HG03457 (cell line): ENCODE results near the gene HDAC5.
A peak's percentile ranks its signal among the peaks of the same experiment; 100 is the strongest.
"Not testable (repeated sequence)": the region's sequence is repeated elsewhere in the genome, so short reads cannot be mapped to it uniquely, and the experiment has no call there.

Source experiments
- ATAC-seq: cut with Tn5 transposase; IDR thresholded peaks from one replicate; pipeline ENCODE4 v1.9.1; 2021; ENCODE audit warnings: moderate number of reproducible peaks; ENCODE audit not compliant: unreplicated experiment

HDAC5 gene

DNA sequence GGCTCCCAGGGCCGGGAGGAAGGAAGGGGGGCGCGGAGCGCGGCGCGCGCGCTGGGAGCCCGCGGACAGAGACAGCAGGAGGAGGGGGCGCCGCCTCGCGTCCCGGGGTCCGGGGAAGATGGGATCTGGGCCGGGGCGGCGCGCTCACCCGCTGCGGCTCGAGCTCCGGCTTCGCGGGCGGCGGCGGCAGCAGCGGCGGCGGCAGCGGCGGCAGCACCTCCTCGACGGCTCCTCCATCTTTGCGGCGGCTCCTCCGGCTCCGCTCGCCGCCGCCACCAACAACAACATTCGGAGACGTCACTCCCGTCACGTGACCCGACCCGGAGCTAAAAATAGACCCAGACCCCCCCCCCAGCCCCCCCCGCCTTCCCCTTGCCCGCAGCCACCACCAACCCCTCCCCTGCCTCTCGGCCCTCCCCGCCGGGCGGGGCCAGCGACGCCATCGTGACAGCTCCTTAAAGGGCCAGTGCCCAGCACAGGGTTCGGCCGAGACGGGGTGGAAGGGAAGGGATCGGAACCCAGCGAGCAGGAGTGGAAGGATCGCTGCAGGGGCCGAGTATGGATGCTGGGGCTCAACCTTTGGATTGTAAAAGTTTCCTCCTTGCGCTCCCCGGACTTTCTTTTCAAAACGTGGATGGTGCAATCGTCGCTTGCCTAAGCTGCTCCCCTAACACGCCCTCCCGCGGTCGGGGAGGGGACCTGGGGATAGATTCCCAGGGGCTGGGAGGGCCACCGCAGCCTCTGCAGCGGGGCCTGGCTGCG is at the start of gene HDAC5:
Gene HDAC5, minus strand, starts transcription at position 286 of the 762 bp plus-strand sequence. CDS start 6,126 bp downstream, outside the sequence.
- peak; percentile 82 for ATAC-seq

DNA sequence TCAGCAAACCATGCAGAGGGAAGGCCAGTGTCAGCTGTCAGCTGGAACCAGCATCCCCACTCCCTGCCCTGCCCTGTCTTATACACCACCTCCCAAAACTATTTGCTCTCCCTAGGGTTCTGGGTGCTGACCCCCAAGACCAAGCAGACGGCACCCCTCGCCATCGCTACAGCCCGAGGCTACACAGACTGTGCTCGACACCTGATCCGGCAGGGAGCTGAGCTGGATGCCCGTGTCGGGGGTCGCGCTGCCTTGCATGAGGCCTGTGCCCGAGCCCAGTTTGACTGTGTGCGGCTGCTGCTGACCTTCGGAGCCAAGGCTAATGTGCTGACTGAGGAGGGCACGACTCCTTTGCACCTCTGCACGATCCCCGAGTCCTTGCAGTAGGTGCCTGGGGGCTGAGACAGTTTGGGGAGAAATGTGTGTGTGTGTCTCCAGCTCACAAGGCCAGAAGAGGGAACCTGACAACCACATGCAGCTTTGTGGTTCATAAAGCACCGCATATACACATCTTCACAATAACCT is 48.6 kb upstream of the HDAC5 start:
- no peak for ATAC-seq

DNA sequence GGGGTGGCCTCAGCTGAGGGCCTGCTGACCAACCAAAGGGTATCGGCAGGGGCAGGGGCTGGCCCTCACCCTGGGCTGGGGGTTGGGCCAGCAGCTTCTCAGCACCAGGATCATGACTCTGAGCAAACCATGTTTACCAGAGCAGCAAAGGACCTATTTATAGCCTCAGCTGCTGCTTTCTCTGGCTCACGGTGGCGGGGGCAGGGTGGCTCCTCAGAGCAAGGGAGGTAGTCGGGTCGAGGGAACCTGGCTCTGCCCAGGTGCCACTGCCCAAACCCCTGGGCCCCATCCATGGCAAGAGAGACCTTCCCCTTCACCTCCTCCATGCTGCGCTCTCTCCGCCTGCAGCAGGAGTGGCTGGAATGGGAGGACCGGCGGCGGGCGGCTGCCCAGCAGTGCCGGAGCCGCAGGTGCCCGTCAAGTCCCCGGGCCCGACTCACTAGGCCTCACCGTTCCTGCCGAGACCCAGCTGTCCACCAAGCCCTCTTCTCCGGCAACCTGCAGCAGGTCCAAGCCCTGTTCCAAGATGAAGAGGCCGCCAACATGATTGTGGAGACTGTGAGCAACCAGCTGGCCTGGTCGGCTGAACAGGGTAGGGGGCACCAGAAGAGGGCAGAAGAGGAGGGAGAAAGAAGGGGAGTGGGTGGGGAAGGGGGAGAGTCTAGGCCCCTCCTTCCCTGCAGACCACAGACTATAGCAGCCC is 47.2 kb upstream of the HDAC5 start, which contains the start of gene ASB16:
Gene ASB16, plus strand, starts transcription at position 206 of the 703 bp plus-strand sequence. Its CDS starts 86 bp downstream, at position 292.
- no peak for ATAC-seq

DNA sequence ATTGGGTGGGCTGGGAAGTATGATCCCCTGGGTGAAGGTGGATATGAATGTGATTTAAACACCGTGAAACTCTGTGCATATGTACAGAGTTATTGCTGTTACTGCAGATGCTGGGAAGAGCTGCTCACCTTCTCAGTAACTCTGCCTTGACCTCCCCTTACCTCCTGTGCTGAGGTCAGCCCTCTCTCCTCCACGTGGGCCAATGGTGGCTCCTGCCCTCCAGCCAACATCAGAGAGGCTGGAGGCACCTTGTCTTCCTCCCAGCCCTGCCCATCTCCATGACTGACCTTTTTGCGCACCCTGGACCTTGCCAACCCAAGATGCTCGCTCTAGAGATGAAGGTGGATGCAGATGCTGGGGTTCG is 46.7 kb upstream of the HDAC5 start:
- ATAC-seq = no peak

DNA sequence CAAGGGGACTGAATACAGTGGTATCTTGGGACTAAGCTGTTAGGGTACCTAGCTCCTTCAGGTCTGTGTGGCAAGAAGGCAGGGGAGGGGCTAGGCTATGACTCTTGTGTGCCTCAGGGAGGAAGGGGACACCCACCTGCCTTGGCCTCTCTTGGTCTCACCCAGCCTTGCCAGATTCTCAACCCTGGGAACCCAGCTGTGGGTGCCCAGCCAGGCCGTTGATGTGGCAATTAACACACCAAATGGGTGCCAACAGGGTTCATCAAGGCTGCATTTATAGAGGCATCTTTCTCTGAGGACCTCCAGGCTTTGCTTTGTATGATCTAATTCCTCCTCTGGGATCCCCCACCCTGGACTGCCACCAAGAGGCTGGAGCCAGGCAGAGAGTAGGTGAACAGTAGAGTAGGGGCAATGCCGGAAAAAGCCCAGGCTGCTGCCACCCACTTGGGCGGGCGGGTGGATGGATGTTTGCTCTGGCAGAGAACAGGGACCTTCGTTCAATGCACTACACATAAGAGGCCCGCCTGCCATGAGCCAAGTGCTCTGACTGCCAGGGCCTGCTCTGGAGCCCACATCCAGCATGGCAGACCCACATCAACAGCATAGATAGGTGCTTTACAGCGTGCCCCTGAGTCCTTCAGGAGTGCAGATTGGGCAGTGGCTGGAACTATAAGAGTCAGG is 43.9 kb upstream of the HDAC5 start:
- no peak for ATAC-seq

DNA sequence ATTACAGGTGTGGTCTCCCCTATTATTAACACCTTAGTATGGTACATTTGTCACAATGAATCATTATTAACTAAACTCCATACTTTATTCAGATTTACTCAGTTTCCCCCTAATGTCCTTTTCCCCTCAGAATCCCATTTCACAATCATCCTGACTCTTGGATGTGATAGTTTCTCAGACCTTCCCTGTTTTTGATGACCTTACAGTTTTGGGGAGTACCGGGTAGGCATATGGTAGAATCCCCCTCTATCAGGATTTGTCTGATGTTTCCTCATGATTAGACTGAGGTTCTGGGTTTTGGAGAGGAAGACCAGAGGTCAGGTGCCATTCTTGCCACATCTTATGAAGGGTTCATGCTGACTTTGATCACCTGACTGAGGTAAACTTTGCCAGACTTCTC is 41.0 kb upstream of the HDAC5 start:
- ATAC-seq = no peak

DNA sequence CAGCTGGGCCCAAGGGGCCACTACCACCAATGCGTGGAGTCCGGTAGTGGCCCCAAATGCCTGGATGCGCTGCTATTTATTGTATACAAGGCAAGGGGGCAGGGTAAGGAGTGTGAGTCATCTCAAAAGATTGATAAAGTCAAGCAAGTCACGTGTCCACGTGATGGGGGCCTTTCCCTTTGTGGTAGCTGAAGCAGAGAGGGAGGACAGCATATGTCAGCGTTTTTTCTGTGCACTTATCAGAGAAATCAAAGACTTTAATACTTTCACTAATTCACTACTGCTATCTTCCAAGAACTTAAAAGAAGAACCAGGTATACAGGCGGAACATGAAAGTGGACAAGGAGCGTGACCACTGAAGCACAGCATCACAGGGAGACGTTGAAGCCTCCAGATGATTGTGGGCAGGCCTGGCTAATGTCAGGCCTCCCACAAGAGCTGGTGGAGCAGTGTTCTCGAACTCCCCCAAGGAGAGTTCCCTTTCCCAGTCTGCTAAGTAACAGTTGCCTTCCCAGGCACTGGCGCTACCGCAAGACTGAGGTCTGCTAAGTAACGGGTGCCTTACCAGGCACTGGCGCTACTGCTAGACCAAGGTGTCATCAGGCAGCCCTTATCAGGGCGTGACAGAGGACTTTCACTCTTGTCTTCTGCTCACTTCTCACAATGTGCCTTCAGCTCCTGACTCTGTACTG is 36.2 kb upstream of the HDAC5 start:
- ATAC-seq = no peak

DNA sequence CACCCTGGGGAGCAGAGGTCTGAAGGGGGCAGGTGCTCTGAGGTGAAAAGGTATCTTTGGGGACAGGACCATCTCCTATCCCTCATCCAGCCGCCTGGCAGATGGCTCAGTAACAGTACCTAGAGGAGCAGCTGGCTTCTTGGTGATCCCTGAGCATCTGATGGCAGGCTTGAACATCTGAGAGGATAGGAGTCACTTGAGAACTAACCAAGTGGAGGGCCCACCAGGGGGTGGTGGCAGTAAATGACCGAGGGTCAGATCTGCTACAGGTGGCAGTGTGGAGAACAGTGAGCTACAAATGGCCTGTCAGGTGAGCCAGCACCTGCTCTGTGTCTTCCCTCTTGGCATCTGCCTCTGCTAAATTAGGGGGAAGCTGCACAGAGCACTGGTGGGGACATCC is 32.0 kb upstream of the HDAC5 start:
- no peak for ATAC-seq

DNA sequence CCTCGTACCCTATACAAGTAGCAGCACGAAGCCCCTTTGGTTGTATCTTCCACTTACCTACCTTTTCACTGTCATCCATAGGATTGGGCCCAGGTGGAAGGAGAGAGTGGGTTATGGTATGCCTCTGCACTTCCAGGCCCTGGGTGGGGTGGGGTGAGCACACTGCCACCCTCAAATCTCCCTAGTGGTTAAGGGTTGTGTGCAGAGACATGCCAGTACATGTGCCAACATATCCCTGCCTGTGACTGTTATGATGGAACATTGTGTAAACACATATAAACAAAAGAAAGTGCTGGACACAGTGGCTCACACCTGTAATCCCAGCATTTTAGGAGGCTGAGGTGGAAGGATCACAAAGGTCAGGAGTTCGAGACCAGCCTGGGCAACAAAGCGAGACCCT is 29.4 kb upstream of the HDAC5 start:
- ATAC-seq = no peak

DNA sequence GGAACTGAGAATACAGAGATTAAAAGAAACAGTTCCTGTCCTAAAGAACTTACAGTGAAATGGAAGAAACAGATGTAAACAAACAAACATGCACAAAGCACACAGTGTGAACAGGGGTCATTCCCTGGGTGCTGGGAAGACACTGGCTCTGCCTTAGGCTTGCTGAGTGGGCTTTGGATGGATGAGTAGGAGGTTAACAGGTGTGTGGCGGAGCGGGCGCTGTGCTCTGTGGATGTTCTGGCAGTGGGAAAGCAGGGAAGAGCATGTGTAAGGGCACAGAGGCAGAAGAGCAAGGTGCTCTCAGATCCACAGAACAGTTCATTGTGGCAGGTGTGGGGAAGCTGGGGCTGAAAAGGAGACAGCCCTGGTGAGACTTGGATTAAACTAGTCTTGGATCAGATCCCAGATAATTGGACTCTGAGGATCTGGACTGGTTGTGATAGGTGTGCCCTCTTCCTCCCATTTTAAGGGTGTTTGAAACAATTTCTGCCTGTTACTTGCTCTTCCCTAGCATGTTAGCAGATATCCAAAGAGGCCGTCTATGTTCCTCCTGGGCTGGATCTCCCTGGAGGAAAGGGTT is 26.4 kb upstream of the HDAC5 start:
- no peak for ATAC-seq

DNA sequence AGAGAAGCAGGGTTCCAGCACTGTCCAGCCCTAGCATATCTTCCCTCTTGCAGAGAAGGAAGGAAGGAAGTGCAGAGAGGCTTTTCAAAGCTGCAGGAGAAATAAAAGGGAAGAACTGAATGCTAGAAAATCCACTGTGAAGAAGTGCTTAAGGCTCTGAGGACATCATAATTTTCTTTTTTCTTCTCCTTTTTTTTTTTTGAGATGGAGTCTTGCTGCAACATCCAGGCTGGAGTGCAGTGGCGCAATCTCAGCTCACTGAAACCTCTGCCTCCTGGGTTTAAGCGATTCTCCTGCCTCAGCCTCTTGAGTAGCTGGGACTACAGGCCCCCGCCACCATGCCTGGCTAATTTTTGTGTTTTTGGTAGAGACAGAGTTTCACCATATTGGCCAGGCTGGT is 25.6 kb upstream of the HDAC5 start:
- ATAC-seq = not testable (repeated sequence)

DNA sequence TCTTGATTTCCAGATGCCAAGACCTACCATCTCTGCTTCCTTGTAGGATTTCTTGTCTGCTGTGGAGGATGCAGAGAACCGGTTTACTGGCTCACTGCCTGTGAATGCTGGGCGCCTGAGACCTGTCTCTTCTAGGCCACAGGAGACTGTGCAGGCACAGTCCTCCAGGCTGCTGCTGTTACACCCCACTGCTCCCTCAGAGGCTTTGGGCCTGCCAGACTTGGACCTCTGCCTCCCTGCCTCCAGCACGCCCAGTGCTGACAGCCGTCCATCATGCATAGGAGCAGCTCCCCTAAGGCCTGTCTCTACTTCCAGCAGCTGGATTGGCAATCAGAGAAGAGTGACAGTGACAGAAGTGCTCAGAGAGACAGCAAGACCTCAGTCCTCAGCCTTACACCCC is 24.4 kb upstream of the HDAC5 start:
- no peak for ATAC-seq

DNA sequence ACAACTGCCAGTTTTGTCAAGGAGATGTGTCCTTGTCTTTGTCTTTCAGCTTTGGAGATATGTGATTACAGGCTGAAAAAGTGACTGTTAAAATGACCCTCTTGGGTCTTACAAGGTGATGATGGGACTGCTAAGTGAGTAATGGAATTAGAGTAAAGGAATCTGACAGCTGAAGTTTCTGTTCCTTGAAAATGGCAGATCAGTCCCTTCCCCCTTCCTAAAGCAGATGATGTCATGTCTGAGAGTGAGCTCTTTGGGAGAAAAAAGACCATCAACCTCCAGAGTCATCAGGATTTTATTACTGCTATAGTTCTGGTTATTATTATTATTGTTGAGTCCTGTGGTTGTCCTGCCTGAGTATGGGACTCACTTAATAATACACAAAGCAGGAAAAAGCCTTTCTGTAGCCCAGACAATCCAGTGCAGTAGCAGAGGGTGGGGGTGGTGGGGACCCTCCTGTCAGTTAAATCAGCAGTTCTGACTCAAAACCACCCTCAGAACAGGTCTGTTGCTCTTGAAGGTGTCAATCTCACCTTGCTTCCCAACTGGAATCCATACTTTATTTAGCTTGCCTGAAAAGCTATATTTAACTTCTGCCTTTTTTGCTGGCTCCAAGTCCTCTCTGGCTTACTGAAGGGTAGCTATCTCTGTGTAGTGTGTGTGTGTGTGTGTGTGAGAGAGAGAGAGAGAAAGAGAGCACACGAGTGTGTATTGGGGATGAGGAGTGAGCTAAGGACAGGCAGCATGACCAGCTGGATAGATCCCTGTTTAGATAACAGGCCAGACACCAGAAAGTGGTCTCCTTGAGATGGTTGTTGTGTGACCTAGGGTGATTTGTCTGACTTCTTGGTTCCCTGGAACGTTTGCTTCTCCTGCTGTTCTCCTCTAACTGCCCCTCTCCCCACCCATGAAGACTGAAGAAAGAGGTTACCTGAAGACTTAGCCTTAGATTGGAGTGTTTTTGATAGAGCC is 23.2 kb upstream of the HDAC5 start:
- ATAC-seq = no peak

DNA sequence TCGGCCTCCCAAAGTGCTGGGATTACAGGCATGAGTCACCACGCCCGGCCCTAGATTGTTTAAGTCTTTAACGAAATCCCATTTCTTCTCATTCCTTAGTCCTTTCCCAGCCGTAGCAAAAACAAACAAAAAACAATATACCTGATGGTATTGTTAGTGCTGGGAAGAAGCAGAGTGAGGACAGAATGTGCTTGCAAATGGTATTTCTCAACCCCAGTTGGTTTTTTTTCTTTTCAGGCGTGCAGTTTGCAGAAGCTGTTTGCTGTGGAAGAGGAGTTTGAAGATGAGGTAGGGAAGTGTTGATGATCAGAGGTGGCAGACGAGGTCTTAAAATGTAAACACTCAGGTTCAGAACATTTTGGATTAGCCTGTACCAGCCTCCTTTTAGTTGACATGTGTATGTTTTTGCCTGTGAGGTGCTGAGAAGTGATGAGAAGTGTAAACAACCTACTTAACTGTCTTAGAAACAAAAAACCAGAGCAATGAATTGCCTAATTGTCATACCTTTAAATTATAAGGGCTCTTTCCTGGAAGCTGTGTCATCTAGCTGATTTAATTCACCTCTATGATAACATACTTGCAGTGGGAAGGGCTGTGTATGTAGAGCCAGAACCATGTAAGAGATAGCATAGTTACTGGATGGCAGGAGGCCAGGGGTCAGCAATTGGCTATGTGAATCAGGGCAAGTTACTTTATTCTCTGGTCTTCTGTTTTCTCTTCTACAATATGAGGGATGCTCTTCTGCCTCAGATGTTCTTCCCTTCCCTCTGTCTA is 21.7 kb upstream of the HDAC5 start:
- ATAC-seq = no peak

DNA sequence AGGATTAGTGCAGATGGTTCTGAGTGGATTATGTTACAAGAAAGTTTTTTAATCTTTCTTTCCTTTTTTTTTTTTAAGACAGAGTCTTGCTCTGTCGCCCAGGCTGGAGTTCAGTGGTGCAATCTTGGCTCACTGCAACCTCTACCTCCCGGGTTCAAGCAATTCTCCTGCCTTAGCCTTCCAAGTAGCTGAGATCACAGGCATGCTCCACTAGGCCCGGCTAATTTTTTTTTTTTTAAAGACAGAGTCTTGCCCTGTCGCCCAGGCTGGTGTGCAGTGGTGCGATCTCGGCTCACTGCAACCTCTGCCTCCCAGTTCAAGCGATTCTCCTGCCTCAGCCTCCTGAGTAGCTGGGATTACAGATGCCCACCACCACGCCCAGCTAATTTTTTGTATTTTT is 20.5 kb upstream of the HDAC5 start:
- not testable (repeated sequence) for ATAC-seq

DNA sequence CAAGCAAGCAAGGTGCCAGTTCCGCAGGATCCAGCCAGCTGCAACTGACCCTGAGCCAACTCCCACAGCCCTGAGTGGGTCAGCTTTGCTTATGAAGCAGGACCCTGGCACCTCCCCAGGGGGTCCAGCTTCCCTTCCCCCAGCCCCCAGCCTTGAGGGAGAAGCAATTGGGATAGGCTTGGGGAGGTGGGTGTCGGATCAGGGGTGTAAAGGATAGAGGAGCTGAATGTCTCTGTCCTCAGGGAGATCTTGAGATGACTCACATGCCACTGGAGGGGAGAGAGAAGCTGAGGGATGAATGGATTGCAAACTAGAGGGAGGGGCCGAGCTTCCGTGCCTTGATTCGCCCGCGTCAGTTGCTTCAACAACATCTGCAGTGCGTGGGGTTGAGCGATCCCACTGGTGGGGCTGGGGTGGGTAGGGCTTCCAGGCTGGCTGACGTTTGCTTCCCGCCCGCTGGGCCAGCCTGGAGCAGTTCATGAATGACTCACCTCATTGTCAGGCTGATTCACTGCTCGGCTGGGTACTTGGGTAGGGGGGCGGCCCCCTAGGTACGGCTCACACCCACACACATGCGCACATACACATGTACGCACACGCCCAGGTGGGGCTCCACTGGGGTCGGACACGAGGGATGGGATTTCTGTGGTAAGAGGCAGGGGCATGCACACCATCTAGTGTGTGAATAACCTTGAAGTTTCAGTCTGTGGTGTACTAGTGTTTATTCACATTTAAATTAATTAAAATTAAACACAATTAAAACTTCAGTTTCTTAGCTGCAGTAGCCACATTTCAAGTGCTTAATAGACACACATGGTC is 14.7 kb upstream of the HDAC5 start:
- no peak for ATAC-seq

DNA sequence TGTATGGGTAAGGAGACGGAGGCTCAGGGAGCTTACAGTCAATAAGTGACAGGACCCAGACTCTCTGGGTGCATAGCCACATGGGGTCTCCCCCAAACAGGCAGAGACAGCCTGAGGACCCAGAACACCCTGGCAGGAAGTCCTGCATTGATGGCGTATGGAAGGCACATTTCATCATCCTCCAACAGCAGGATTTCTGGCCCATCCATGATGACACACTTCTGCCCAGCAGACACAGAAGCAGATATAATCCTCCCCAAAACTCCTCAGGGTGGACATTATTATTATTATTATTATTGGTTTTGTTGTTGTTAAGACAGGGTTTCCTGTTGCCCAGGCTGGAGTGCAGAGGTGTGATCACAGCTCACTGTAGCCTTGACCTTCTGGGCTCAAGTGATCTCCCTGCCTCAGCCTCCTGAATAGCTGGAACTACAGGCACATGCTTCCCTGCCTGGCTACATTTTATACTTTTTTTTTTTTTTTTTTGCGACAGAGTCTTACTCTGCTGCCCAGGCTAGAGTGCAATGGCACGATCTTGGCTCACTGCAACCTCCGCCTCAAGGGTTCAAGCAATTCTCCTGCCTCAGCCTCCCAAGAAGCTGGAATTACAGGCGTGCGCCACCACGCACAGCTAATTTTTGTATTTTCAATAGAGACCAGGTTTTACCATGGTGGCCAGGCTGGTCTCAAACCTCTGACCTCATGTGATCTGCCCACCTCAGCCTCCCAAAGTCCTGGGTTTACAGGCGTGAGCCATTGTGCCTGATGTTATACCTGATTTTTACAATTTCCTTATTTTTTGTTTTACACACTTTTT is 11.5 kb upstream of the HDAC5 start:
- ATAC-seq = no peak
